Globus pallidus (tissue), 1 donor: ENCODE results near the gene SPEM3.

Experiments used
- DNase-seq: peaks from one replicate; pipeline ENCODE4 v3.0.0-alpha.2; 2015; ENCODE audit warnings: low spot score

SPEM3 gene

DNA sequence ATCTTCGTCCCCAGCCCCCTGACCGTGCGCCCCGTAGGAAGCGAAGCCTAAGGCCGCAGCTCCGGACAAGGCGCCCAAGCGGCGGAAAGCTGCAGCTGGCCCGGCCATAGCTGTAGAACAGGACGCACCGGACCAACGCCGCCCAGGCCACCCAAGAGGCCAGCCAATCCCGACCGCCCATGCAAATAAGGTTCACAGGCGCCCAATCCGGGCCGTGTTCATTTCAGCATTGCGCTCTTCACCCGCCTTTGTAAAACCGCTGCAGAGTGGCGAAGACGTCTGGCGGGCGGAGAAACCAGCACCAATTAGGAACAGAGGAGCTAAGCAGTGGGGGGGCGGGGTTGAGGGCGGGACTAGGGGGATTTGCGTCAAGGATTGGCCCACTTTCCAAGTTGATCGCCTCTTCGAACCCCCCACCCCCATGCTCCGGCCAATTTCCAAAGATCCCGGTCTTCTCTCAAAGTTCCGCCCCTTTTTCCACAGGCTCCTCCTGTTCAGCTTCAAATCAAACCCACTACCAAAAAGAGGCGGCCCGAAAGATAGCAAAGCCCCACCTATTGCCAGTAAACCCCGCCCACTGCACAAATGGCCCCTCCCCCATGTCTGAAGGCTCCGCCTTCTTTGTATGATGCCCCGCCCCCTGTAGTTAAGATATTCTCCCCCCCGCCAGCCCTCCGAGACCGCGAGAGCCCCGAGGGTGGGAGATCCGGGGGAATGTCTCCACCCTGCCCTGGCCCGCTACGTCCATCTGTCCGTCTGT lies 24.5 kb upstream of the SPEM3 start, which contains the start of gene TMEM256:
TSS of gene TMEM256 (minus strand) at position 121 of the 760 bp plus-strand sequence. CDS start at position 108, 13 bp downstream.
- DNase-seq = peak; percentile 100

- DNase-seq = no peak
These were observed 23.8 kb upstream of the SPEM3 start for GRCh38 chr17:7404737-7405349.

DNA sequence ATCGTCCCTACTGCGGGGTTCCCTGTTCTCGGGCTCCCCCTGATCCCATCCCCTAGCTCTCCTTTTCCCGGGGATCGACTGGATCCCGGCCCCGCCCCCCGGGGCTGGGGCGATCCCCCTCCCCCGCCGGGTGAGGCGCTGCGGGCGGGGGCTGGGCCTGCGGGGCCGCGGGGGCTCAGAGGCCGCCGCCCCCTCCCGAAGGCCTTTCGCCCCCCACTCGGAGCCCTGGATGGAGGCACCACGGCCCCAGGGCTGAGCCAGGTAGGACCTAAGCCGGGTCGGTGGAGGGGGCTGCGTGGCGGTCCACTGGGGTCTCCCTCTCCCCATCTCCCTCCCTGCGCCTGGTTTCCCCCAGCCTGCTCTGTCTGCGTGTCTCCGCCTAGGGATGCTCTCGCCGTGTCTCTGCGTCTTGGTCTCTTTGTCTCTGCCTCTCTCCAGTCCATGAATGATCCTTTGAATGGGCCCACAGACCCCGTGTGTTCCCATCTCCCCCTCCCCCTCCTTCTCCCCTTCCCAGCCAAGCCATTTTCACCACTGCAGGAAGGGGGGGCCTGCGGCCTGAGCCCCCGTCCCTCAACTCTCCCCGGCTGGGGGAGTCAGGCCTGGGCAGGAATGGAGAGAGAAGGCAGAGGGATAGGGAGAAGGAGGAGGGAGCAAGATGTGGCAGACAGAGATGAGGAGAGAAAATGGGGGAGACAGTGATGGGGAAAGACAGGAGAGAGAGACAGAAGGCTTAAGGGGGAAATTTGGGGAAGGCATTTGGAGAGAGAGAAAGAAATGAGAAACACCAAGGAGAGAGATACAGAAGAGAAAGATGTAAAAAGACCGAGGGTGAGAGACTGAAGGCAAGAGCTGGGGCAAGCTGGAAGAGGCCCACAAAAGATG lies 23.1 kb upstream of the SPEM3 start:
- DNase-seq = peak; percentile 38

GRCh38 chr17:7406235-7406825 lies 22.3 kb upstream of the SPEM3 start:
- no peak for DNase-seq

DNA sequence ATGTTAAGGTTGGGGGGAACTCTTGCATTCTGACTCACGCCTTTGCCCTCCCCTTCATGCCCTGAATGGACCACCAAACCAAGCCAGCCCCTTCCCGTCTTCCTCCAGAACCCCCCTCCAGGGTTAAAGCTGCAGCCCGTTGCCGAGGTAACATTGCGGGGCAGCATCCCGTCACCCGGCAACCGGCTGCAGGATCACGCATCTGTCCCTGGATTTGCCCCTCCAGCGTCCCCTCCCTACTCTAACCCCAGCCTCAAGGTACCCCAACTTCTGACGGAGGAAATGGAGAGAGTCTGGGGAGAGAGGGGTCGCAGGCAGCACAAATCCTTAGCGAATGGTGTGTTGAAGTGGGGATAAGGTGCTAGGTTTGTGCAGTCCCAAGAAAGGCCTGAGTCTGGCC lies 21.6 kb upstream of the SPEM3 start:
- DNase-seq = no peak

- DNase-seq = no peak
These were observed 21.0 kb upstream of the SPEM3 start, which contains the start of gene NLGN2 for GRCh38 chr17:7407485-7408251. TSS of gene NLGN2 (plus strand) at chr17:7407845. CDS start at chr17:7408256, 411 bp downstream.

- DNase-seq = no peak
These were observed 20.4 kb upstream of the SPEM3 start for GRCh38 chr17:7408252-7408727.

GRCh38 chr17:7408863-7409262 lies 19.8 kb upstream of the SPEM3 start:
- no peak for DNase-seq

DNA sequence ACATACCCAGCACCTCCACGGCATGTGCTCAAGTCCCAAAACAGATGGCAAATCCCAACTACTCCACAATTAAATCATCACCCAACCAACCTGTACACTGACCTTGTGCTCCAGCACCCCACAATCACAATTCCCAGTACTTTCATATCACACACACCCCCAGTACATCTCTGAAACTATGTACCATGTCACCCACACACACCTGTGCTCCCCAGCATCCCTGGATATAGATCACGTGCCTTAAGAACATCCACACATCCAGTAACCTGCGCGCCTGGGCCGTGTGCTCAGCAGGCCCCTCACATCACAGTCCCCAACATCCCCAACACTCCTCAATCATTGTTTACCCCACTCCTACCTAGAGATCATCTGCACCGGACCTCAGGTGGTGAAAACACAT lies 18.9 kb upstream of the SPEM3 start:
- DNase-seq = no peak

- no peak for DNase-seq
These were observed 17.8 kb upstream of the SPEM3 start for GRCh38 chr17:7410634-7411426.

- no peak for DNase-seq
These were observed 17.3 kb upstream of the SPEM3 start for GRCh38 chr17:7411427-7411750.

GRCh38 chr17:7413346-7413985 lies 15.2 kb upstream of the SPEM3 start:
- DNase-seq = no peak

GRCh38 chr17:7414837-7415236 lies 13.8 kb upstream of the SPEM3 start:
- DNase-seq = no peak

DNA sequence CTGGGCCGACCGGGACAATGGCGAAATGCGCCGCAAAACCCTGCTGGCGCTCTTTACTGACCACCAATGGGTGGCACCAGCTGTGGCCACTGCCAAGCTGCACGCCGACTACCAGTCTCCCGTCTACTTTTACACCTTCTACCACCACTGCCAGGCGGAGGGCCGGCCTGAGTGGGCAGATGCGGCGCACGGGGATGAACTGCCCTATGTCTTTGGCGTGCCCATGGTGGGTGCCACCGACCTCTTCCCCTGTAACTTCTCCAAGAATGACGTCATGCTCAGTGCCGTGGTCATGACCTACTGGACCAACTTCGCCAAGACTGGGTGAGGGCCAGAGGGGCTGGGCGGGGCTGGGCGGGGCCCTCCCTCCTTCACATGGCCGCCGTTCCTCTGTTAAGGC lies 12.9 kb upstream of the SPEM3 start:
- no peak for DNase-seq

DNA sequence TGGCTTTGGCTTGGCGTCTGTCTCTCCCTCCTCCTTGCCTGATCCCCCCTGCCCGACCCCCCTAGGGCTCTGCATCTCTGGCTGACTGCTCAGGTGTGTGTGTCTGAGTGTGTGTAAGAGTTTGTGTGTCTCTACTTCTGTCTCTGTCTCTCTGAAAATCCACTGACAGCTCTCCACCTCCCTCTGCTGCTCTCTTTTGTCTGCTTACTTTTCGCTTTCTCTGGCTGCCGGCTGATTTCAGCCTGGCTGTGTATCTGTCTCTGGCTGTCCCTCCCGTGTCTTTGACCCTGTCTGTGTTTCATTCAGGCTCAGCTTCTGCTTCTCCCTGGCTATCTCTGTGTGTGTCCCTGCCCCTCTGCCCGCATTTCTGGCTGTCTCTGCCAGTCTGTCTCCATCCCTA lies 12.3 kb upstream of the SPEM3 start:
- no peak for DNase-seq

- DNase-seq = no peak
These were observed 11.5 kb upstream of the SPEM3 start for GRCh38 chr17:7417056-7417655.

DNA sequence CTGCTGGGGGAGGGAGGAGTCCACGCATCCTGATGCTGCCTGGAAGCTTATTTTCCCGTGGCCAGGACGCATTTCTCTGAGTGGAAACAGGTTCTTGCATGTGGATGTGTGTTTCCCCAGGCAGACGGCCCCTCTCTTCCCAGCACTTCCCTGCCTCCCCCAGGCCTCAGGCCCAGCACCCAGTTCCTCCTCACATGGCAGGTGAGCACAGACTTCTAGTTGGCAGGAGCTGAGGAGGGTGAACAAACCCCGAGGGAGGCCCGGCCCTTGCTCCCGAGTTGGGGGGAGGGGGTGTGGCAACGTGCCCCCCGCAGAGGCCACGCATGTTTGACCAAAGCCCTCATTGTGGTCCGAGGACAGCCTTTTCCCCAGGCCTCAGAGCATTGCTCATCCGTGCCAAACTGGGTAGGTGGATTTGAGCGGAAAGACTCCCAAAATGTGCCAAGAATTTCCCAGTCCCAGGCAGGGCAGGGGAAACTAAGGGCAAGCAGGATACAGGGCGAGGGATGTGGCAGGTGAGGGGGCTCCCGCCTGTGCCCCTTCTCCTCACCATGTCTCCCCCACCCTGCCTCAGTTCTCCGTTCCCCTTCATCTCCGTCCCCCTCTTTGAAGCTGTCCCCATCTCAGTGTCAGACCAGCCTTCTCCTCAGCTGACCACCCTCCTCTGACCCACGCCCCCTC lies 10.0 kb upstream of the SPEM3 start:
- DNase-seq = no peak

GRCh38 chr17:7419819-7420610 lies 8.6 kb upstream of the SPEM3 start, which contains the start of gene SPEM1:
TSS of gene SPEM1 (plus strand) at chr17:7420324. CDS start at chr17:7420385, 61 bp downstream.
- DNase-seq = no peak
